Fibroblast of lung (primary cell): ENCODE results near the gene AKAP13. TPM values are rescaled to one million over a fixed set of nuclear protein-coding genes. Genes with fewer than 3 reads are reported as not detected.
A peak's percentile ranks its signal among the peaks of the same experiment; 100 is the strongest.

Source experiments
- DNase-seq, 2 donors: peaks; one replicate each; pipeline versions ENCODE4 v3.0.0 to v3.0.0-alpha.2; 2010; ENCODE audit warnings: low read depth in 2 of 2
- H2AFZ ChIP-seq: 2 replicates; pipeline ENCODE4 v1.5.1; 2012; ENCODE audit warnings: low read length, control low read depth, inconsistent platforms
- H3K27ac ChIP-seq: 2 replicates; pipeline ENCODE4 v1.5.1; 2011; ENCODE audit warnings: low read length, control low read depth; ENCODE audit not compliant: insufficient read depth
- H3K27me3 ChIP-seq: 2 replicates; pipeline ENCODE4 v1.5.1; 2011; ENCODE audit warnings: mild to moderate bottlenecking, low read length; ENCODE audit not compliant: control insufficient read depth, insufficient read depth
- H3K36me3 ChIP-seq: 2 replicates; pipeline ENCODE4 v1.5.1; 2011; ENCODE audit warnings: low read length; ENCODE audit not compliant: control insufficient read depth, insufficient read depth
- H3K4me1 ChIP-seq: 2 replicates; pipeline ENCODE4 v1.5.1; 2011; ENCODE audit warnings: low read length; ENCODE audit not compliant: control insufficient read depth, insufficient read depth; ENCODE audit errors: extremely low read depth
- H3K4me2 ChIP-seq: 2 replicates; pipeline ENCODE4 v1.5.1; 2011; ENCODE audit warnings: low read length, control low read depth; ENCODE audit not compliant: insufficient read depth; ENCODE audit errors: extremely low read depth
- H3K4me3 ChIP-seq, 4 experiments: fragments of 200-600 bp in 1 of 4; sonication (generic) in 1 of 4; replicated peaks in 1 of 4; 2 replicates each; pipeline ENCODE4 v1.5.1; 2011 to 2016; ENCODE audit warnings: low read length in 4 of 4, low read depth in 3 of 4, mild to moderate bottlenecking in 3 of 4, control low read depth in 2 of 4, inconsistent platforms in 1 of 4, mixed read lengths in 1 of 4; ENCODE audit not compliant: insufficient read depth in 1 of 4; ENCODE audit errors: control extremely low read depth in 1 of 4
- H3K79me2 ChIP-seq: 2 replicates; pipeline ENCODE4 v1.5.1; 2012; ENCODE audit warnings: mild to moderate bottlenecking, low read length, inconsistent platforms; ENCODE audit not compliant: control insufficient read depth, insufficient read depth
- H3K9ac ChIP-seq: 2 replicates; pipeline ENCODE4 v1.5.1; 2011; ENCODE audit warnings: mild to moderate bottlenecking, low read length, control low read depth; ENCODE audit not compliant: insufficient read depth
- H3K9me3 ChIP-seq: 2 replicates; pipeline ENCODE4 v1.5.1; 2012; ENCODE audit warnings: low read depth, low read length; ENCODE audit not compliant: control insufficient read depth, insufficient read depth
- H4K20me1 ChIP-seq: 2 replicates; pipeline ENCODE4 v1.5.1; 2011; ENCODE audit warnings: low read length; ENCODE audit not compliant: control insufficient read depth, insufficient read depth; ENCODE audit errors: extremely low read depth
- EZH2 ChIP-seq: IDR thresholded peaks from 2 replicates; pipeline ENCODE4 v1.5.1; 2012; ENCODE audit warnings: low read length, control low read depth, mild to moderate bottlenecking; ENCODE audit errors: missing control alignments
- polyA plus RNA-seq, 2 donors: library from polyadenylated mRNA; depleted of rRNA in 1 of 2; stranded (reverse) in 1 of 2; unstranded in 1 of 2; fragments of >200 nt; gene quantifications; 2 replicates each; pipeline ENCODE4 v1.2.1, GENCODE V29; 2011 to 2012; ENCODE audit warnings: missing spikeins in 1 of 2
- total RNA-seq: library from RNA; depleted of rRNA; stranded (reverse); fragments of >200 nt; gene quantifications from 2 replicates; pipeline ENCODE4 v1.2.1, GENCODE V29; 2014
- TF ChIP-seq, protein P1 (sequence below), 2 donors: IDR thresholded peaks in 1 of 2; conservative IDR thresholded peaks in 1 of 2; 1 replicate in 1 of 2; 2 replicates in 1 of 2; pipeline ENCODE4 v1.5.1; 2011 to 2012; ENCODE audit warnings: low read length in 2 of 2, control low read depth in 1 of 2, inconsistent platforms in 1 of 2, low read depth in 1 of 2, mild to moderate bottlenecking in 1 of 2

The AKAP13 gene
- total and polyA plus RNA-seq, 2 donors (not counting 1 experiment from before 2014, with no cell fraction given) = 8.3 to 68.4 TPM

DNA sequence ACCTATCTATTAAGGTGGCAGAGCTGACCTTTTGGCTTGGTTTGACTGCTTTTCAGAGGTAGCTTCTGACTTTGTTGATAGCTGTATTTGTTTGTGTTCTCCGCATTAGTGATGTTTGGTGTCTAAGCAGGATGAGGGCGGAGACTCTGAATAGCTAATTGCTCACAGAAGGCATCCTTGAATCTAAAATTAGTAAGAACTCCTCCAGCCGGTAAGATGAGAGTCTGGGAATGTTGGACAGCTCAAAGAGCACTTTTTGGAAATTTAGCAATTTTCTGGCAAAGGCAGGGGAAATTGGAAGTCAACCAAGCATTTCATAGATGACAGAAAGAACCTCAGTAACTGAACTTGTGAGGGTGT, 240.3 kb downstream of the AKAP13 start:
- H3K36me3 ChIP-seq = no peaks in the 10 kb centered on the region
- no peaks in the 10 kb centered on the region for H4K20me1 ChIP-seq
- no peak overlapping the region for H2AFZ ChIP-seq
- H3K4me3 ChIP-seq = peak overlapping the region; percentile 39 to 70 (median 62)
- H3K9me3 ChIP-seq = no peaks in the 10 kb centered on the region
- peaks cover 43% of the 10 kb centered on the region for H3K79me2 ChIP-seq
- no peaks in the 10 kb centered on the region for H3K27me3 ChIP-seq
- peak overlapping the region; percentile 81 for H3K4me2 ChIP-seq
- DNase-seq = peak; percentile 75 to 83
- peaks cover 42% of the 10 kb centered on the region for H3K4me1 ChIP-seq
- H3K9ac ChIP-seq = peak overlapping the region; percentile 58
- TF ChIP-seq, protein P1, sequence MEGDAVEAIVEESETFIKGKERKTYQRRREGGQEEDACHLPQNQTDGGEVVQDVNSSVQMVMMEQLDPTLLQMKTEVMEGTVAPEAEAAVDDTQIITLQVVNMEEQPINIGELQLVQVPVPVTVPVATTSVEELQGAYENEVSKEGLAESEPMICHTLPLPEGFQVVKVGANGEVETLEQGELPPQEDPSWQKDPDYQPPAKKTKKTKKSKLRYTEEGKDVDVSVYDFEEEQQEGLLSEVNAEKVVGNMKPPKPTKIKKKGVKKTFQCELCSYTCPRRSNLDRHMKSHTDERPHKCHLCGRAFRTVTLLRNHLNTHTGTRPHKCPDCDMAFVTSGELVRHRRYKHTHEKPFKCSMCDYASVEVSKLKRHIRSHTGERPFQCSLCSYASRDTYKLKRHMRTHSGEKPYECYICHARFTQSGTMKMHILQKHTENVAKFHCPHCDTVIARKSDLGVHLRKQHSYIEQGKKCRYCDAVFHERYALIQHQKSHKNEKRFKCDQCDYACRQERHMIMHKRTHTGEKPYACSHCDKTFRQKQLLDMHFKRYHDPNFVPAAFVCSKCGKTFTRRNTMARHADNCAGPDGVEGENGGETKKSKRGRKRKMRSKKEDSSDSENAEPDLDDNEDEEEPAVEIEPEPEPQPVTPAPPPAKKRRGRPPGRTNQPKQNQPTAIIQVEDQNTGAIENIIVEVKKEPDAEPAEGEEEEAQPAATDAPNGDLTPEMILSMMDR (conservative IDR thresholded peaks at IDR 0.05 in 1 of 2, IDR thresholded peaks at IDR 0.05 in 1 of 2; ENCODE audit: low read depth in 1 of 2, low read length in 2 of 2) = no peak
- no peak for TF ChIP-seq EZH2
- H3K27ac ChIP-seq = peak overlapping the region; percentile 83

DNA sequence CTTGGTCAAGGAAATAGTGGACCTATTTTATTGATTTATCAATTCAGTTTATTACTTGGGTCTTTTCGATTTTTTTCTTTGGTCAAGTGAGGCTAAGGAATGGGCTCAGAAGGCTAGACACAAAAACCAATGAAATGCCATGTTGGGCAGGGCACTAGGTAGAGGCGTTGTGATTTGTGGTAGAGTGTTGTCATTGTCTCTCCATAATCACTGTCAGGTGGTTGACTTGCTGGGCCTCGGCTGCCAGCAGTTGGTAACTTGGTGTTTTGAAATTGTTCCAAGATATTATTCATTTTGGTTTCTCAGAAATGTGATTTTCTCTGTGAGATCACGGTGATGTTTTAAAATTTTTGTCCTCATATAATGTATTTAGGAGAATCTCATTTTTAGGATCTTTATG, 240.7 kb downstream of the AKAP13 start:
- peaks cover 45% of the 10 kb centered on the region for H3K4me1 ChIP-seq
- no peaks in the 10 kb centered on the region for H3K36me3 ChIP-seq
- peak overlapping the region; percentile 81 for H3K4me2 ChIP-seq
- no peak overlapping the region for H2AFZ ChIP-seq
- H3K4me3 ChIP-seq = peak overlapping the region; percentile 39 to 70 (median 62)
- H3K27ac ChIP-seq = peak overlapping the region; percentile 83
- H3K27me3 ChIP-seq = no peaks in the 10 kb centered on the region
- no peak overlapping the region for H3K9ac ChIP-seq
- H3K9me3 ChIP-seq = no peaks in the 10 kb centered on the region
- TF ChIP-seq EZH2 = no peak
- TF ChIP-seq, protein P1 (conservative IDR thresholded peaks at IDR 0.05 in 1 of 2, IDR thresholded peaks at IDR 0.05 in 1 of 2; ENCODE audit: low read depth in 1 of 2, low read length in 2 of 2) = no peak
- peaks cover 46% of the 10 kb centered on the region for H3K79me2 ChIP-seq
- peak in 1 of 2 donors; percentile 48 for DNase-seq
- no peaks in the 10 kb centered on the region for H4K20me1 ChIP-seq

DNA sequence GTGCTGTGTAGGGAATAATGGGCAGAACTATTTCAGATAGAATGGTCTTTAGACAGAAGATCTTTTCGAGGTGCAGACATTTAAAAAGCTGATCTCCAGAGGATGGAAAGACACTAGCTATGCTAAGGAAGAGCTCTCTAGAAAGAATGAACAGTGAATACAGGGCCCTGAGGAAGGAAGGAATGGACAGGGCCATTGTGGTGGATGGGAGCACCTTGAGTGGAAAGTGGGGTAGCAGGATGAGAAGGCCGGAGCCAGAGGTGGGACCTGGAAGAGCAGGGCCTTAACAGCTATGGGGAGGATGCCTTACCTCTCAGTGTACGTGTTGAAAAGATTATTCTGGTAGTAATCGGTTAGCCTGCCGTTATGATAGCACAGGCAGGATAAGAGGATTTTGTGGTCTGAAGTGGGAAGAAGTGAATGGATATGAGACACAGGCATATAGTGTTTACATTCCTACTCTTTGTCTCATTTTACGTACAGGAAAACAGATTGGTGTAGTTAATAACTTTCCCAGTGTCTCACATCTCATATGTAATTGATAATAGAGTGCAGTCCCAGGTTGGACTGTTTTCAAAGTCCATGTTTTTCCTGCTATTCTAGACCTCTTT, 241.9 kb downstream of the AKAP13 start:
- Histone ChIP-seq H4K20me1 (no peaks in the 10 kb centered on the region), H3K27me3 (no peaks in the 10 kb centered on the region), H3K4me1 (peaks cover 36% of the 10 kb centered on the region), H3K36me3 (no peaks in the 10 kb centered on the region), H3K4me2 (peak overlapping the region; percentile 81), H3K79me2 (peaks cover 50% of the 10 kb centered on the region), H3K27ac (peak overlapping the region; percentile 83), H3K4me3 (peak overlapping the region in 3 of 4 experiments; percentile 30 to 68 (median 39)), H3K9ac (peak overlapping the region; percentile 10), H3K9me3 (no peaks in the 10 kb centered on the region), H2AFZ (no peak overlapping the region)
- peak; percentile 50 to 89 for DNase-seq
- TF ChIP-seq, protein P1 (conservative IDR thresholded peaks at IDR 0.05 in 1 of 2, IDR thresholded peaks at IDR 0.05 in 1 of 2; ENCODE audit: low read depth in 1 of 2, low read length in 2 of 2) = no peak
- no peak for TF ChIP-seq EZH2
